GM12878 (cell line): ENCODE results near the gene CNTD1. TPM values are rescaled to one million over a fixed set of nuclear protein-coding genes. Genes with fewer than 3 reads are reported as not detected.

Experiments used
- ATAC-seq: fragments of 200-7000 bp; cut with Tn5 transposase; 3 replicates; pipeline ENCODE4 v1.9.1; 2020; ENCODE audit warnings: mild to moderate bottlenecking, moderate library complexity
- BruUV-seq: library from RNA; stranded (reverse); fragments of 400-500 nt; replicated peaks from 2 replicates; lab custom pipeline; 2021; lab: Mats Ljungman, UMichigan
- CTCF ChIA-PET: fragments of 300-600 bp; sonication (Branson Sonifier 250); formaldehyde crosslinking; extraction: SDS; loops from one replicate; lab custom pipeline; 2021; ENCODE audit warnings: inconsistent platforms; lab: Yijun Ruan, JAX
- POLR2A ChIA-PET: fragments of 350-600 bp; formaldehyde crosslinking; extraction: SDS; loops from one replicate; lab custom pipeline; 2021; ENCODE audit warnings: inconsistent platforms; lab: Charles Lee
- RAD21 ChIA-PET: fragments of 300-600 bp; sonication (Branson Sonifier 250); formaldehyde crosslinking; loops from one replicate; lab custom pipeline; 2023; ENCODE audit warnings: antibody characterized with exemption; ENCODE audit not compliant: unreplicated experiment; lab: Charles Lee
- SMC1A ChIA-PET: fragments of 300-600 bp; sonication (Branson Sonifier 250); formaldehyde crosslinking; loops from one replicate; lab custom pipeline; 2023; ENCODE audit not compliant: unreplicated experiment, uncharacterized antibody; lab: Charles Lee
- DNase-seq: peaks from one replicate; pipeline ENCODE4 v3.0.0-alpha.2; 2011; ENCODE audit warnings: low read depth, low spot score
- FAIRE-seq: peaks from 3 replicates; lab custom pipeline; 2011; peaks lifted over from hg19 to GRCh38; lab: Jason Lieb, UNC
- H2AFZ ChIP-seq: 2 replicates; pipeline ENCODE4 v1.6.0; 2011; ENCODE audit warnings: low read depth, low read length, control low read depth; ENCODE audit not compliant: control insufficient read depth
- H3K27ac ChIP-seq: 2 replicates; pipeline ENCODE4 v1.5.1; 2011; ENCODE audit warnings: control low read depth; ENCODE audit not compliant: control insufficient read depth, insufficient read depth
- H3K27me3 ChIP-seq, 2 experiments: replicated peaks in 1 of 2; 2 replicates each; pipeline versions ENCODE4 v1.6.0 to v1.6.1; 2011; ENCODE audit warnings: low read length in 1 of 2; ENCODE audit not compliant: control insufficient read depth in 2 of 2, insufficient read depth in 2 of 2
- H3K36me3 ChIP-seq, 2 experiments: 2 replicates each; pipeline ENCODE4 v1.5.1; 2011; ENCODE audit warnings: low read length in 1 of 2; ENCODE audit not compliant: control insufficient read depth in 2 of 2, insufficient read depth in 2 of 2
- H3K4me1 ChIP-seq: 2 replicates; pipeline ENCODE4 v1.6.1; 2011; ENCODE audit warnings: mild to moderate bottlenecking, low read length, moderate library complexity, mixed read lengths; ENCODE audit not compliant: control insufficient read depth, insufficient read depth
- H3K4me2 ChIP-seq: 2 replicates; pipeline ENCODE4 v1.6.0; 2011; ENCODE audit warnings: control low read depth; ENCODE audit not compliant: control insufficient read depth, insufficient read depth
- H3K4me3 ChIP-seq: fragments of 200-600 bp; sonication (generic); 2 replicates; pipeline ENCODE4 v1.5.1; 2016
- H3K79me2 ChIP-seq: 2 replicates; pipeline ENCODE4 v1.6.0; 2011; ENCODE audit warnings: low read length; ENCODE audit not compliant: control insufficient read depth, insufficient read depth
- H3K9ac ChIP-seq: 2 replicates; pipeline ENCODE4 v1.8.0; 2011; ENCODE audit warnings: low read length, control low read depth, mixed read lengths; ENCODE audit not compliant: control insufficient read depth, insufficient read depth
- H3K9me3 ChIP-seq: replicated peaks from 3 replicates; pipeline ENCODE4 v1.5.1; 2011; ENCODE audit warnings: mild to moderate bottlenecking, low read length; ENCODE audit not compliant: control insufficient read depth, insufficient read depth
- H4K20me1 ChIP-seq: 2 replicates; pipeline ENCODE4 v1.6.0; 2011; ENCODE audit not compliant: control insufficient read depth, insufficient read depth
- ATF2 ChIP-seq: IDR thresholded peaks from 2 replicates; pipeline ENCODE4 v1.6.1; 2012; ENCODE audit warnings: low read length, inconsistent platforms
- ATF7 ChIP-seq: fragments of 450-650 bp; IDR thresholded peaks from 2 replicates; pipeline ENCODE4 v1.6.1; 2016; ENCODE audit warnings: low read depth, mild to moderate bottlenecking
- BMI1 ChIP-seq: fragments of 450-650 bp; IDR thresholded peaks from 2 replicates; pipeline ENCODE4 v1.6.1; 2016; ENCODE audit warnings: mild to moderate bottlenecking, moderate library complexity, borderline replicate concordance
- CBX5 ChIP-seq: sonication (generic); IDR thresholded peaks from 2 replicates; pipeline ENCODE4 v1.6.1; 2016; ENCODE audit warnings: low read depth, moderate library complexity, mild to moderate bottlenecking, inconsistent platforms
- DPF2 ChIP-seq: fragments of 450-650 bp; IDR thresholded peaks from 2 replicates; pipeline ENCODE4 v1.6.1; 2017; ENCODE audit warnings: mild to moderate bottlenecking
- HDAC6 ChIP-seq: fragments of 200-600 bp; sonication (generic); IDR thresholded peaks from one replicate; pipeline ENCODE4 v1.8.0; 2017; ENCODE audit warnings: antibody characterized with exemption; ENCODE audit not compliant: unreplicated experiment
- IKZF2 ChIP-seq, 2 experiments: fragments of 450-650 bp; IDR thresholded peaks; 2 replicates each; pipeline ENCODE4 v1.6.1; 2017; ENCODE audit warnings: mild to moderate bottlenecking in 2 of 2, moderate library complexity in 2 of 2
- KLF5 ChIP-seq: fragments of 450-650 bp; IDR thresholded peaks from 2 replicates; pipeline ENCODE4 v1.6.1; 2014; ENCODE audit warnings: mild to moderate bottlenecking; ENCODE audit not compliant: partially characterized antibody
- MTA3 ChIP-seq: IDR thresholded peaks from 2 replicates; pipeline ENCODE4 v1.6.1; 2012; ENCODE audit warnings: low read length, inconsistent platforms, borderline replicate concordance
- MYC ChIP-seq: IDR thresholded peaks from 2 replicates; pipeline ENCODE4 v1.6.1; 2011; ENCODE audit warnings: mild to moderate bottlenecking, low read length, moderate library complexity, inconsistent platforms; ENCODE audit not compliant: insufficient read depth, insufficient replicate concordance, insufficient read length, severe bottlenecking
- POU2F2 ChIP-seq: IDR thresholded peaks from 3 replicates; pipeline ENCODE4 v1.6.1; 2011; ENCODE audit warnings: low read depth, mild to moderate bottlenecking, low read length, borderline replicate concordance
- RFX5 ChIP-seq: IDR thresholded peaks from 2 replicates; pipeline ENCODE4 v1.6.1; 2011; ENCODE audit warnings: low read depth, low read length, improper control_type of control experiment
- SUZ12 ChIP-seq: fragments of 200-600 bp; sonication (generic); IDR thresholded peaks from one replicate; pipeline ENCODE4 v1.6.1; 2018; ENCODE audit warnings: antibody characterized with exemption, mild to moderate bottlenecking; ENCODE audit not compliant: unreplicated experiment
- YY1 ChIP-seq: IDR thresholded peaks from 2 replicates; pipeline ENCODE4 v1.6.1; 2011; ENCODE audit warnings: low read depth, mild to moderate bottlenecking, low read length
- ZSCAN29 ChIP-seq: fragments of 450-650 bp; IDR thresholded peaks from 2 replicates; pipeline ENCODE4 v1.6.1; 2017; ENCODE audit warnings: mild to moderate bottlenecking, moderate library complexity
- WGBS: methylation state at CpG from one replicate; pipeline ENCODE4 v1.1.6; 2016; ENCODE audit warnings: low lambda C conversion rate; ENCODE audit not compliant: insufficient replicate concordance, insufficient coverage; ENCODE audit errors: missing lambda C conversion rate; 5-methylcytosine and 5-hydroxymethylcytosine counted together
- in situ Hi-C: fragments of 300-500 bp; cut with MboI; formaldehyde crosslinking; loops from 9 replicates; pipeline ENCODE4 v1.14.3; 2018; ENCODE audit warnings: mixed read lengths
- intact Hi-C: fragments of 100-400 bp; cut with micrococcal nuclease; formaldehyde crosslinking; loops from one replicate; pipeline ENCODE4 v1.14.2; 2022; ENCODE audit not compliant: unreplicated experiment
- polyA plus RNA-seq, 11 experiments: library from polyadenylated mRNA; depleted of rRNA in 4 of 11; unstranded in 6 of 11; stranded (reverse) in 5 of 11; fragments of >200 nt; fragmentation: Nextera tagmentation in 4 of 11; fragmentation: Illumina TruSeq in 1 of 11; extraction: Ambion mirVana in 4 of 11; extraction: Trizol in 1 of 11; gene quantifications; 1 replicate in 1 of 11; 2 replicates in 10 of 11; pipeline versions ENCODE4 v1.2.1 to v1.2.3, GENCODE V29; 2011 to 2016; ENCODE audit warnings: inconsistent platforms in 2 of 11, missing spikeins in 2 of 11, low read depth in 1 of 11
- total RNA-seq, 4 experiments: library from RNA; depleted of rRNA in 3 of 4; stranded (reverse); fragments of >200 nt in 3 of 4; fragmentation: Illumina TruSeq in 1 of 4; extraction: Trizol in 1 of 4; gene quantifications; 2 replicates each; pipeline versions ENCODE4 v1.2.1 to v1.2.3, GENCODE V29; 2013 to 2021

The CNTD1 gene
- total and polyA plus RNA-seq, 10 of the 15 experiments (the other 5 are each of a cell fraction or from before 2014, with no cell fraction given), result 0.06 to 1.5 (median 1.1) TPM; not detected in 4

GRCh38 chr17:42849451-42850181 lies 51.0 kb downstream of the CNTD1 start:
- no peak overlapping the region for H3K4me3 ChIP-seq
- H3K4me1 ChIP-seq, result no peaks in the 10 kb centered on the region; the same call in 1 of the 2 replicates
- no peaks in the 10 kb centered on the region for H3K27me3 ChIP-seq
- no peaks in the 10 kb centered on the region for H4K20me1 ChIP-seq
- ChIA-PET RAD21 (no interaction called here), POLR2A (no interaction called here), CTCF (no interaction called here), SMC1A (no interaction called here)
- peaks cover 0 to 6% of the 10 kb centered on the region in 2 experiments; a peak in 3 of 4 replicates for H3K36me3 ChIP-seq
- DNase-seq, result no peak
- H3K79me2 ChIP-seq, result no peaks in the 10 kb centered on the region
- in situ Hi-C loops (no loop called here), intact Hi-C loops (loop anchor here (10.0 kb wide), 1 partner anchor 145 kb away; the partner anchor contains the start of gene RPL27)
- no peak for ATAC-seq
- FAIRE-seq, result no peak
- H2AFZ ChIP-seq, result no peak overlapping the region
- no peak overlapping the region for H3K27ac ChIP-seq
- no peak overlapping the region for H3K4me2 ChIP-seq
- WGBS, result 57% methylated on average over 8 of the region's 8 CpGs
- H3K9ac ChIP-seq, result no peak overlapping the region
- no TSS peak for BruUV-seq
- TF ChIP-seq DPF2 (no peak), BMI1 (no peak), CBX5 (no peak), ATF7 (no peak), MYC (no peak), IKZF2 (IDR thresholded peaks at IDR 0.05) (no peak), SUZ12 (no peak)
- no peaks in the 10 kb centered on the region for H3K9me3 ChIP-seq

GRCh38 chr17:42850954-42851353 lies 52.3 kb downstream of the CNTD1 start, which contains the start of gene AOC3:
Gene AOC3 (plus strand): TSS chr17:42851199. CDS start chr17:42851344, 145 bp downstream.
- FAIRE-seq (no peak), ATAC-seq (no peak), DNase-seq (no peak)
- ChIA-PET SMC1A (no interaction called here), RAD21 (no interaction called here), POLR2A (no interaction called here), CTCF (no interaction called here)
- H2AFZ ChIP-seq, result no peak within 1 kb of the TSS
- intact Hi-C loops, result no loop called here
- no peak within 1 kb of the TSS for H3K4me2 ChIP-seq
- 52% methylated on average over 6 of the region's 9 CpGs for WGBS
- H4K20me1 ChIP-seq, result no peaks in the 10 kb centered on the region
- no peaks in the 10 kb centered on the region for H3K4me1 ChIP-seq
- H3K9me3 ChIP-seq, result no peaks in the 10 kb centered on the region
- H3K9ac ChIP-seq, result no peak within 1 kb of the TSS
- H3K4me3 ChIP-seq, result no peak within 1 kb of the TSS
- no peaks in the 10 kb centered on the region for H3K79me2 ChIP-seq
- BruUV-seq, result no TSS peak
- in situ Hi-C loops, result no loop called here
- no peaks in the 10 kb centered on the region for H3K27me3 ChIP-seq
- H3K36me3 ChIP-seq, result no peaks in the 10 kb centered on the region
- H3K27ac ChIP-seq, result no peak within 1 kb of the TSS
- TF ChIP-seq RFX5 (no peak), KLF5 (no peak), POU2F2 (no peak), MTA3 (no peak), ZSCAN29 (no peak), YY1 (no peak), ATF2 (no peak), HDAC6 (no peak)
